ENCODE measurements around the gene ARHGEF4.

The ARHGEF4 gene

GRCh38 chr2:130873700-130874346 lies 37.1 kb downstream of the ARHGEF4 start:
- Histone ChIP-seq H3K9me3 (replicated peaks in 1 of 11) (peaks cover 0 to 19% (median 11%) of the 10 kb centered on the region in 11 experiments; a peak in 9 of 22 replicates), H3K27me3 (no peaks in the 10 kb centered on the region), H3K36me3 (no peaks in the 10 kb centered on the region), H3K4me3 (no peak overlapping the region), H4K20me1 (no peaks in the 10 kb centered on the region), H3K4me2 (peak overlapping the region in 9 of 11 experiments; percentile 34 to 69 (median 52); a peak in 17 of 22 replicates), H3K9ac (peak overlapping the region in 6 of 11 experiments; percentile 20 to 61 (median 22); a peak in 8 of 22 replicates), H3K4me1 (peaks cover 0 to 62% (median 44%) of the 10 kb centered on the region in 10 experiments; a peak in 16 of 20 replicates), H3K27ac (peak overlapping the region in 7 of 11 experiments; percentile 11 to 59 (median 38); a peak in 11 of 22 replicates)
- TF ChIP-seq Cebpa-rat (IDR thresholded peaks at IDR 0.05) = no peak

- H3K27ac ChIP-seq = peak overlapping the region in 6 of 11 experiments; percentile 11 to 59 (median 44); a peak in 10 of 22 replicates
- no peak for TF ChIP-seq Cebpa-rat (IDR thresholded peaks at IDR 0.05)
- H3K9ac ChIP-seq = peak overlapping the region in 4 of 11 experiments; percentile 21 to 61 (median 39); a peak in 5 of 22 replicates
- H3K4me1 ChIP-seq = peaks cover 0 to 55% (median 37%) of the 10 kb centered on the region in 10 experiments; a peak in 16 of 20 replicates
- H3K4me3 ChIP-seq = no peak overlapping the region
- peaks cover 0 to 20% (median 11%) of the 10 kb centered on the region in 11 experiments; a peak in 9 of 22 replicates for H3K9me3 ChIP-seq (replicated peaks in 1 of 11)
- H4K20me1 ChIP-seq = no peaks in the 10 kb centered on the region
- H3K4me2 ChIP-seq = peak overlapping the region in 9 of 11 experiments; percentile 34 to 69 (median 52); a peak in 17 of 22 replicates
- H3K27me3 ChIP-seq = no peaks in the 10 kb centered on the region
- no peaks in the 10 kb centered on the region for H3K36me3 ChIP-seq
Observed at GRCh38 chr2:130874512-130874911, 37.8 kb downstream of the ARHGEF4 start.

- H3K9ac ChIP-seq = no peak overlapping the region
- no peak overlapping the region for H3K4me2 ChIP-seq
- TF ChIP-seq Cebpa-rat (IDR thresholded peaks at IDR 0.05) = no peak
- H3K36me3 ChIP-seq = no peaks in the 10 kb centered on the region
- H3K27me3 ChIP-seq = no peaks in the 10 kb centered on the region
- peaks cover 0 to 20% (median 11%) of the 10 kb centered on the region in 11 experiments; a peak in 9 of 22 replicates for H3K9me3 ChIP-seq (replicated peaks in 1 of 11)
- H4K20me1 ChIP-seq = no peaks in the 10 kb centered on the region
- no peak overlapping the region for H3K4me3 ChIP-seq
- peaks cover 0 to 40% (median 25%) of the 10 kb centered on the region in 10 experiments; a peak in 16 of 20 replicates for H3K4me1 ChIP-seq
- H3K27ac ChIP-seq = no peak overlapping the region
Observed at GRCh38 chr2:130875935-130876334, 39.2 kb downstream of the ARHGEF4 start.

- peaks cover 0 to 20% (median 11%) of the 10 kb centered on the region in 11 experiments; a peak in 9 of 22 replicates for H3K9me3 ChIP-seq (replicated peaks in 1 of 11)
- H3K27me3 ChIP-seq = no peaks in the 10 kb centered on the region
- H3K4me2 ChIP-seq = no peak overlapping the region
- TF ChIP-seq Cebpa-rat (IDR thresholded peaks at IDR 0.05) = no peak
- no peak overlapping the region for H3K9ac ChIP-seq
- no peak overlapping the region for H3K4me3 ChIP-seq
- no peaks in the 10 kb centered on the region for H4K20me1 ChIP-seq
- peaks cover 7 to 37% (median 25%) of the 10 kb centered on the region in 10 experiments; a peak in 19 of 20 replicates for H3K4me1 ChIP-seq
- no peak overlapping the region for H3K27ac ChIP-seq
- no peaks in the 10 kb centered on the region for H3K36me3 ChIP-seq
Observed at GRCh38 chr2:130877258-130877657, 40.5 kb downstream of the ARHGEF4 start.

GRCh38 chr2:130878316-130878715 lies 41.6 kb downstream of the ARHGEF4 start:
- Histone ChIP-seq H3K4me3 (no peak overlapping the region), H3K9ac (no peak overlapping the region), H3K9me3 (replicated peaks in 1 of 11) (peaks cover 0 to 20% (median 11%) of the 10 kb centered on the region in 11 experiments; a peak in 9 of 22 replicates), H3K27ac (no peak overlapping the region), H3K4me2 (no peak overlapping the region), H4K20me1 (no peaks in the 10 kb centered on the region), H3K27me3 (no peaks in the 10 kb centered on the region), H3K36me3 (no peaks in the 10 kb centered on the region), H3K4me1 (peaks cover 10 to 32% (median 28%) of the 10 kb centered on the region in 10 experiments; a peak in 19 of 20 replicates)
- TF ChIP-seq Cebpa-rat (IDR thresholded peaks at IDR 0.05) = no peak

- Histone ChIP-seq H3K9me3 (replicated peaks in 1 of 11) (peaks cover 0 to 20% (median 11%) of the 10 kb centered on the region in 11 experiments; a peak in 9 of 22 replicates), H4K20me1 (no peaks in the 10 kb centered on the region), H3K4me3 (no peak overlapping the region), H3K4me2 (no peak overlapping the region), H3K27me3 (no peaks in the 10 kb centered on the region), H3K4me1 (peaks cover 10 to 26% (median 22%) of the 10 kb centered on the region in 10 experiments; a peak in 19 of 20 replicates), H3K27ac (no peak overlapping the region), H3K9ac (no peak overlapping the region), H3K36me3 (no peaks in the 10 kb centered on the region)
- no peak for TF ChIP-seq Cebpa-rat (IDR thresholded peaks at IDR 0.05)
Observed at GRCh38 chr2:130878933-130879332, 42.2 kb downstream of the ARHGEF4 start.

GRCh38 chr2:130882111-130882690 lies 45.5 kb downstream of the ARHGEF4 start:
- Histone ChIP-seq H3K9ac (no peak overlapping the region), H3K27ac (no peak overlapping the region), H3K4me2 (peak overlapping the region in 9 of 11 experiments; percentile 24 to 56 (median 49); a peak in 18 of 22 replicates)

GRCh38 chr2:130882991-130883390 lies 46.3 kb downstream of the ARHGEF4 start:
- H3K4me2 ChIP-seq = no peak overlapping the region; a peak in 1 of 22 replicates
- no peaks in the 10 kb centered on the region for H3K36me3 ChIP-seq
- H3K27ac ChIP-seq = no peak overlapping the region
- H3K4me1 ChIP-seq = peaks cover 7 to 14% (median 10%) of the 10 kb centered on the region in 10 experiments; a peak in 17 of 20 replicates
- H3K4me3 ChIP-seq = no peak overlapping the region
- peaks cover 0 to 9% (median 5%) of the 10 kb centered on the region in 11 experiments; a peak in 8 of 22 replicates for H3K9me3 ChIP-seq (replicated peaks in 1 of 11)
- no peak for TF ChIP-seq Cebpa-rat (IDR thresholded peaks at IDR 0.05)
- no peaks in the 10 kb centered on the region for H3K27me3 ChIP-seq
- H3K9ac ChIP-seq = no peak overlapping the region
- H4K20me1 ChIP-seq = no peaks in the 10 kb centered on the region

More at GRCh38 chr2:130882111-130882690, 45.5 kb downstream of the ARHGEF4 start:
- TF ChIP-seq Cebpa-rat (IDR thresholded peaks at IDR 0.05) = no peak
- Histone ChIP-seq H3K36me3 (no peaks in the 10 kb centered on the region), H3K4me3 (no peak overlapping the region), H3K4me1 (peaks cover 7 to 14% (median 10%) of the 10 kb centered on the region in 10 experiments; a peak in 17 of 20 replicates), H3K9me3 (replicated peaks in 1 of 11) (peaks cover 0 to 9% (median 5%) of the 10 kb centered on the region in 11 experiments; a peak in 8 of 22 replicates), H3K27me3 (no peaks in the 10 kb centered on the region), H4K20me1 (no peaks in the 10 kb centered on the region)

GRCh38 chr2:130883496-130883895 lies 46.8 kb downstream of the ARHGEF4 start:
- Histone ChIP-seq H3K9ac (no peak overlapping the region), H3K4me2 (no peak overlapping the region), H3K4me1 (peaks cover 7 to 14% (median 10%) of the 10 kb centered on the region in 10 experiments; a peak in 17 of 20 replicates), H3K27ac (no peak overlapping the region), H4K20me1 (no peaks in the 10 kb centered on the region), H3K4me3 (no peak overlapping the region), H3K9me3 (replicated peaks in 1 of 11) (peaks cover 0 to 4% (median 1%) of the 10 kb centered on the region in 11 experiments; a peak in 7 of 22 replicates), H3K27me3 (no peaks in the 10 kb centered on the region), H3K36me3 (no peaks in the 10 kb centered on the region)
- TF ChIP-seq Cebpa-rat (IDR thresholded peaks at IDR 0.05) = no peak
